Liver (tissue), 9 donors: ENCODE measurements around the gene OTOR. TPM values are rescaled to one million over a fixed set of nuclear protein-coding genes. Genes with fewer than 3 reads are reported as not detected.

Experiments
- DNase-seq: peaks from one replicate; pipeline ENCODE4 v3.0.0-alpha.2; 2017; ENCODE audit warnings: low spot score
- H3K27ac ChIP-seq, 2 donors: one replicate each; pipeline ENCODE4 v1.7.0; 2013; ENCODE audit warnings: inconsistent platforms in 2 of 2, low read length in 2 of 2, control low read depth in 1 of 2, low read depth in 1 of 2, mild to moderate bottlenecking in 1 of 2
- H3K27me3 ChIP-seq, 4 donors: one replicate each; pipeline versions ENCODE4 v1.6.1 to v1.7.0; 2013; ENCODE audit warnings: low read length in 3 of 4, inconsistent platforms in 1 of 4, mild to moderate bottlenecking in 1 of 4, moderate library complexity in 1 of 4; ENCODE audit not compliant: control insufficient read depth in 4 of 4, insufficient read depth in 4 of 4
- H3K36me3 ChIP-seq, 4 donors: one replicate each; pipeline versions ENCODE4 v1.6.1 to v1.7.0; 2013; ENCODE audit warnings: low read length in 3 of 4, mild to moderate bottlenecking in 3 of 4, low read depth in 1 of 4, moderate library complexity in 1 of 4; ENCODE audit not compliant: control insufficient read depth in 4 of 4, insufficient read depth in 3 of 4
- H3K4me1 ChIP-seq, 4 donors: one replicate each; pipeline versions ENCODE4 v1.6.1 to v1.7.0; 2013; ENCODE audit warnings: low read length in 3 of 4, mild to moderate bottlenecking in 3 of 4, moderate library complexity in 1 of 4; ENCODE audit not compliant: control insufficient read depth in 4 of 4, insufficient read depth in 4 of 4
- H3K4me3 ChIP-seq, 3 donors: one replicate each; pipeline versions ENCODE4 v1.6.1 to v1.7.0; 2013; ENCODE audit warnings: low read length in 3 of 3, control low read depth in 1 of 3, low read depth in 1 of 3, mild to moderate bottlenecking in 1 of 3
- H3K9ac ChIP-seq, 2 donors: one replicate each; pipeline ENCODE4 v1.7.0; 2013; ENCODE audit warnings: low read length in 2 of 2, mild to moderate bottlenecking in 2 of 2, moderate library complexity in 2 of 2, control low read depth in 1 of 2, low read depth in 1 of 2
- H3K9me3 ChIP-seq, 4 donors: one replicate each; pipeline versions ENCODE4 v1.6.1 to v1.7.0; 2013; ENCODE audit warnings: low read length in 3 of 4; ENCODE audit not compliant: control insufficient read depth in 4 of 4
- ATF3 ChIP-seq: IDR thresholded peaks from 2 replicates; pipeline ENCODE4 v1.6.1; 2016; ENCODE audit warnings: antibody characterized with exemption
- EGR1 ChIP-seq, 2 donors: IDR thresholded peaks; 2 replicates each; pipeline ENCODE4 v1.6.1; 2016 to 2018; ENCODE audit warnings: antibody characterized with exemption in 2 of 2, low read depth in 2 of 2
- GABPA ChIP-seq, 2 donors: IDR thresholded peaks in 1 of 2; conservative IDR thresholded peaks in 1 of 2; 2 replicates each; pipeline ENCODE4 v1.6.1; 2016; ENCODE audit warnings: antibody characterized with exemption in 2 of 2, mild to moderate bottlenecking in 1 of 2, moderate library complexity in 1 of 2
- HNF4G ChIP-seq: IDR thresholded peaks from 2 replicates; pipeline ENCODE4 v1.6.1; 2016; ENCODE audit warnings: antibody characterized with exemption
- JUND ChIP-seq, 2 donors: IDR thresholded peaks; 2 replicates each; pipeline ENCODE4 v1.6.1; 2016; ENCODE audit warnings: antibody characterized with exemption in 2 of 2
- MAX ChIP-seq: IDR thresholded peaks from 2 replicates; pipeline ENCODE4 v1.6.1; 2016; ENCODE audit warnings: antibody characterized with exemption
- NR2F2 ChIP-seq: IDR thresholded peaks from 2 replicates; pipeline ENCODE4 v1.6.1; 2016; ENCODE audit warnings: antibody characterized with exemption
- RAD21 ChIP-seq, 2 donors: IDR thresholded peaks; 2 replicates each; pipeline ENCODE4 v1.6.1; 2016; ENCODE audit warnings: antibody characterized with exemption in 2 of 2, mild to moderate bottlenecking in 2 of 2
- RXRA ChIP-seq, 2 donors: IDR thresholded peaks; 2 replicates each; pipeline ENCODE4 v1.6.1; 2017 to 2018; ENCODE audit warnings: antibody characterized with exemption in 2 of 2, mild to moderate bottlenecking in 1 of 2
- YY1 ChIP-seq: IDR thresholded peaks from 2 replicates; pipeline ENCODE4 v1.6.1; 2016; ENCODE audit warnings: antibody characterized with exemption, mild to moderate bottlenecking
- ZBTB33 ChIP-seq: IDR thresholded peaks from 2 replicates; pipeline ENCODE4 v1.6.1; 2016; ENCODE audit warnings: antibody characterized with exemption
- WGBS: extraction: QIAGEN DNeasy Blood & Tissue Kit; methylation state at CpG from one replicate; pipeline ENCODE4 v1.1.7; 2013; 5-methylcytosine and 5-hydroxymethylcytosine counted together
- polyA plus RNA-seq, 2 donors: library from polyadenylated mRNA; stranded (reverse) in 1 of 2; unstranded in 1 of 2; fragments of 200-250 nt in 1 of 2; fragments of >200 nt in 1 of 2; fragmentation: Nextera tagmentation in 1 of 2; extraction: Ambion mirVana in 1 of 2; gene quantifications; one replicate each; pipeline versions ENCODE4 v1.2.1 to v1.2.3, GENCODE V29; 2013 to 2015
- total RNA-seq, 2 donors: library from RNA; depleted of rRNA; stranded (reverse); fragments of >200 nt; gene quantifications; one replicate each; pipeline ENCODE4 v1.2.3, GENCODE V29; 2014
- donor health status: healthy.
- donor health status: healthy.
- donor health status: healthy.
- donor health status: healthy.
- donor health status: healthy.

Gene OTOR
- total and polyA plus RNA-seq, 4 donors, result not detected

- TF ChIP-seq MAX, result no peak
Observed at GRCh38 chr20:16749573-16749972, 1.4 kb downstream of the OTOR start (continued).

GRCh38 chr20:16752082-16752481 is 3.9 kb downstream of the OTOR start:
- Histone ChIP-seq H3K4me1 (no peaks in the 10 kb centered on the region), H3K9ac (no peak overlapping the region), H3K27me3 (peaks cover 0 to 5% (median under 1%) of the 10 kb centered on the region in 4 donors), H3K36me3 (no peaks in the 10 kb centered on the region), H3K4me3 (no peak overlapping the region), H3K9me3 (no peaks in the 10 kb centered on the region), H3K27ac (no peak overlapping the region)
- TF ChIP-seq HNF4G (no peak), JUND (IDR thresholded peaks at IDR 0.05) (no peak)
- no peak for DNase-seq
- 85% methylated on average over 1 of the region's 1 CpG for WGBS

GRCh38 chr20:16752901-16753300 is 4.7 kb downstream of the OTOR start:
- H3K27me3 ChIP-seq, result peaks cover 0 to 5% (median under 1%) of the 10 kb centered on the region in 4 donors
- H3K4me1 ChIP-seq, result no peaks in the 10 kb centered on the region
- no peak overlapping the region for H3K4me3 ChIP-seq
- H3K9me3 ChIP-seq, result no peaks in the 10 kb centered on the region
- no peak overlapping the region for H3K9ac ChIP-seq
- DNase-seq, result no peak
- TF ChIP-seq MAX (no peak), ATF3 (no peak), HNF4G (no peak), NR2F2 (no peak), RAD21 (IDR thresholded peaks at IDR 0.05) (no peak), YY1 (no peak), GABPA (IDR thresholded peaks at IDR 0.05 in 1 of 2, conservative IDR thresholded peaks at IDR 0.05 in 1 of 2) (no peak), RXRA (IDR thresholded peaks at IDR 0.05) (no peak), EGR1 (IDR thresholded peaks at IDR 0.05; ENCODE audit: low read depth in 2 of 2) (no peak), ZBTB33 (no peak)
- H3K27ac ChIP-seq, result no peak overlapping the region
- no peaks in the 10 kb centered on the region for H3K36me3 ChIP-seq

GRCh38 chr20:16758454-16759180 is 10.5 kb downstream of the OTOR start:
- no peak overlapping the region for H3K27ac ChIP-seq
- H3K27me3 ChIP-seq, result no peaks in the 10 kb centered on the region
- TF ChIP-seq JUND (IDR thresholded peaks at IDR 0.05), result no peak
- no peak overlapping the region for H3K9ac ChIP-seq
- no peak for DNase-seq
- H3K36me3 ChIP-seq, result no peaks in the 10 kb centered on the region
- H3K4me3 ChIP-seq, result no peak overlapping the region
- H3K9me3 ChIP-seq, result no peaks in the 10 kb centered on the region
- WGBS, result 60% methylated on average over 2 of the region's 2 CpGs
- H3K4me1 ChIP-seq, result peaks cover 0 to 2% (median 0%) of the 10 kb centered on the region in 4 donors
